ENCODE measurements around the gene MYBPH.

DNA sequence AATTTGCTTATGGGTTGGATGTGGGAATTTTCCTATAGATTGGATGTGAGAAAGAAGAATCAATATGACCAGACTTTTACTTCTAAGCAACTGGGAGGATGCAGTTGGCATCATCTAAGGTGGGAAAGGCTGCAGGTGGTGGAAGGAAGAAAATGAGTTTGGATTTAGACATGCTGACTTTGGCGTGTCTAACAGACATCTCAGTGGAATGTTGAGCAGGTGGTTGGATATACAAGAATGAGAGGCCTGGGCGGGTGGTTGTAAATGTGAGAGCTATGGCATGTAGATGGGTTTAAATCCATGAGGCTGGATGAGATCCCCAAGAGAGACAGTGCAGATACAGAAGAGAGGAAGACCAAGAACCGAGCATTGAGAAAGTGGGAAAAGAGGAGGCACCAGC, 37.6 kb downstream of the MYBPH start:
- TF ChIP-seq POLR2AphosphoS5 (IDR thresholded peaks at IDR 0.05) (no peak), SMC3 (conservative IDR thresholded peaks at IDR 0.05; ENCODE audit: poor library complexity) (no peak), EZH2 (IDR thresholded peaks at IDR 0.05; ENCODE audit: borderline replicate concordance, insufficient read depth, low read length, poor library complexity, severe bottlenecking) (no peak), EP300 (conservative IDR thresholded peaks at IDR 0.05; ENCODE audit: poor library complexity, severe bottlenecking) (no peak), TAF1 (IDR thresholded peaks at IDR 0.05; ENCODE audit: low read depth) (no peak)
- TF ChIP-seq, protein P1, sequence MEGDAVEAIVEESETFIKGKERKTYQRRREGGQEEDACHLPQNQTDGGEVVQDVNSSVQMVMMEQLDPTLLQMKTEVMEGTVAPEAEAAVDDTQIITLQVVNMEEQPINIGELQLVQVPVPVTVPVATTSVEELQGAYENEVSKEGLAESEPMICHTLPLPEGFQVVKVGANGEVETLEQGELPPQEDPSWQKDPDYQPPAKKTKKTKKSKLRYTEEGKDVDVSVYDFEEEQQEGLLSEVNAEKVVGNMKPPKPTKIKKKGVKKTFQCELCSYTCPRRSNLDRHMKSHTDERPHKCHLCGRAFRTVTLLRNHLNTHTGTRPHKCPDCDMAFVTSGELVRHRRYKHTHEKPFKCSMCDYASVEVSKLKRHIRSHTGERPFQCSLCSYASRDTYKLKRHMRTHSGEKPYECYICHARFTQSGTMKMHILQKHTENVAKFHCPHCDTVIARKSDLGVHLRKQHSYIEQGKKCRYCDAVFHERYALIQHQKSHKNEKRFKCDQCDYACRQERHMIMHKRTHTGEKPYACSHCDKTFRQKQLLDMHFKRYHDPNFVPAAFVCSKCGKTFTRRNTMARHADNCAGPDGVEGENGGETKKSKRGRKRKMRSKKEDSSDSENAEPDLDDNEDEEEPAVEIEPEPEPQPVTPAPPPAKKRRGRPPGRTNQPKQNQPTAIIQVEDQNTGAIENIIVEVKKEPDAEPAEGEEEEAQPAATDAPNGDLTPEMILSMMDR (IDR thresholded peaks at IDR 0.05; ENCODE audit: poor library complexity, severe bottlenecking), result no peak
- TF ChIP-seq, protein P2, sequence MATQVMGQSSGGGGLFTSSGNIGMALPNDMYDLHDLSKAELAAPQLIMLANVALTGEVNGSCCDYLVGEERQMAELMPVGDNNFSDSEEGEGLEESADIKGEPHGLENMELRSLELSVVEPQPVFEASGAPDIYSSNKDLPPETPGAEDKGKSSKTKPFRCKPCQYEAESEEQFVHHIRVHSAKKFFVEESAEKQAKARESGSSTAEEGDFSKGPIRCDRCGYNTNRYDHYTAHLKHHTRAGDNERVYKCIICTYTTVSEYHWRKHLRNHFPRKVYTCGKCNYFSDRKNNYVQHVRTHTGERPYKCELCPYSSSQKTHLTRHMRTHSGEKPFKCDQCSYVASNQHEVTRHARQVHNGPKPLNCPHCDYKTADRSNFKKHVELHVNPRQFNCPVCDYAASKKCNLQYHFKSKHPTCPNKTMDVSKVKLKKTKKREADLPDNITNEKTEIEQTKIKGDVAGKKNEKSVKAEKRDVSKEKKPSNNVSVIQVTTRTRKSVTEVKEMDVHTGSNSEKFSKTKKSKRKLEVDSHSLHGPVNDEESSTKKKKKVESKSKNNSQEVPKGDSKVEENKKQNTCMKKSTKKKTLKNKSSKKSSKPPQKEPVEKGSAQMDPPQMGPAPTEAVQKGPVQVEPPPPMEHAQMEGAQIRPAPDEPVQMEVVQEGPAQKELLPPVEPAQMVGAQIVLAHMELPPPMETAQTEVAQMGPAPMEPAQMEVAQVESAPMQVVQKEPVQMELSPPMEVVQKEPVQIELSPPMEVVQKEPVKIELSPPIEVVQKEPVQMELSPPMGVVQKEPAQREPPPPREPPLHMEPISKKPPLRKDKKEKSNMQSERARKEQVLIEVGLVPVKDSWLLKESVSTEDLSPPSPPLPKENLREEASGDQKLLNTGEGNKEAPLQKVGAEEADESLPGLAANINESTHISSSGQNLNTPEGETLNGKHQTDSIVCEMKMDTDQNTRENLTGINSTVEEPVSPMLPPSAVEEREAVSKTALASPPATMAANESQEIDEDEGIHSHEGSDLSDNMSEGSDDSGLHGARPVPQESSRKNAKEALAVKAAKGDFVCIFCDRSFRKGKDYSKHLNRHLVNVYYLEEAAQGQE (IDR thresholded peaks at IDR 0.05; ENCODE audit: borderline replicate concordance), result no peak

Data from neural cell (in vitro differentiated cells).